Neural cell (in vitro differentiated cells): Measurements from ENCODE around the gene CPO. TPM values are rescaled to one million over a fixed set of nuclear protein-coding genes. Genes with fewer than 3 reads are reported as not detected.
"Not testable (repeated sequence)": the region's sequence is repeated elsewhere in the genome, so short reads cannot be mapped to it uniquely, and the experiment has no call there.

ENCODE experiments used
- H2AFZ ChIP-seq: fragments of 200-600, 300-800 bp; sonication (generic), shearing (Covaris generic); 2 replicates; pipeline ENCODE4 v1.6.0; 2014; ENCODE audit warnings: low read depth, mild to moderate bottlenecking, antibody characterized with exemption, low read length, moderate library complexity
- H3F3A ChIP-seq: fragments of 200-600 bp; shearing (Covaris generic); 2 replicates; pipeline ENCODE4 v1.6.1; 2016; ENCODE audit warnings: mild to moderate bottlenecking, moderate library complexity, mixed read lengths, antibody characterized with exemption, low read length; ENCODE audit not compliant: insufficient read depth, poor library complexity, severe bottlenecking
- H3K27ac ChIP-seq: fragments of 200-600, 300-800 bp; sonication (generic), shearing (Covaris generic); 2 replicates; pipeline ENCODE4 v1.5.1; 2014; ENCODE audit warnings: mild to moderate bottlenecking, low read length, moderate library complexity
- H3K27me3 ChIP-seq: fragments of 300-800, 200-600 bp; sonication (generic), shearing (Covaris generic); 2 replicates; pipeline ENCODE4 v1.6.0; 2014; ENCODE audit warnings: mild to moderate bottlenecking, low read depth, low read length, moderate library complexity; ENCODE audit not compliant: insufficient read depth
- H3K36me3 ChIP-seq: fragments of 300-800, 200-600 bp; sonication (generic), shearing (Covaris generic); 2 replicates; pipeline ENCODE4 v1.5.1; 2014; ENCODE audit warnings: mild to moderate bottlenecking, antibody characterized with exemption, low read length, moderate library complexity; ENCODE audit not compliant: insufficient read depth
- H3K4me2 ChIP-seq: fragments of 300-800, 200-600 bp; sonication (generic), shearing (Covaris generic); 2 replicates; pipeline ENCODE4 v1.6.0; 2014; ENCODE audit warnings: mild to moderate bottlenecking, low read length
- H3K4me3 ChIP-seq: fragments of 300-800, 200-600 bp; sonication (generic), shearing (Covaris generic); 2 replicates; pipeline ENCODE4 v1.5.1; 2014; ENCODE audit warnings: mild to moderate bottlenecking, low read length, moderate library complexity
- H3K79me2 ChIP-seq: fragments of 200-600 bp; shearing (Covaris generic); replicated peaks from 2 replicates; pipeline ENCODE4 v1.6.0; 2014; ENCODE audit warnings: mild to moderate bottlenecking, low read length, moderate library complexity; ENCODE audit not compliant: insufficient read depth
- H3K9ac ChIP-seq: fragments of 300-800, 200-600 bp; sonication (generic), shearing (Covaris generic); 2 replicates; pipeline ENCODE4 v1.6.1; 2016; ENCODE audit warnings: mild to moderate bottlenecking, low read length, mixed read lengths
- H3K9me2 ChIP-seq: fragments of 200-600 bp; shearing (Covaris generic); 2 replicates; pipeline ENCODE4 v1.6.1; 2016; ENCODE audit warnings: mild to moderate bottlenecking, low read length, mixed read lengths; ENCODE audit not compliant: insufficient read depth
- H3K9me3 ChIP-seq: fragments of 200-600, 300-800 bp; sonication (generic), shearing (Covaris generic); 2 replicates; pipeline ENCODE4 v1.6.1; 2016; ENCODE audit warnings: mild to moderate bottlenecking, mixed run types, low read length, moderate library complexity, mixed read lengths
- H4K20me1 ChIP-seq: fragments of 200-600 bp; shearing (Covaris generic); 2 replicates; pipeline ENCODE4 v1.6.1; 2016; ENCODE audit warnings: mild to moderate bottlenecking, mixed run types; ENCODE audit not compliant: insufficient read depth
- CTCF ChIP-seq: fragments of 450-650 bp; IDR thresholded peaks from 2 replicates; pipeline ENCODE4 v1.5.1; 2014; ENCODE audit warnings: antibody characterized with exemption, mild to moderate bottlenecking, moderate library complexity; ENCODE audit not compliant: poor library complexity, severe bottlenecking
- EP300 ChIP-seq: fragments of 450-650 bp; conservative IDR thresholded peaks from 2 replicates; pipeline ENCODE4 v1.6.1; 2014; ENCODE audit warnings: antibody characterized with exemption, mild to moderate bottlenecking, moderate library complexity; ENCODE audit not compliant: poor library complexity, severe bottlenecking
- EZH2 ChIP-seq: fragments of 200-600, 300-800 bp; shearing (Covaris generic), sonication (generic); IDR thresholded peaks from 2 replicates; pipeline ENCODE4 v1.6.1; 2014; ENCODE audit warnings: antibody characterized with exemption, low read length, borderline replicate concordance, mild to moderate bottlenecking; ENCODE audit not compliant: insufficient read depth, poor library complexity, severe bottlenecking
- MXI1 ChIP-seq: fragments of 450-650 bp; conservative IDR thresholded peaks from 2 replicates; pipeline ENCODE4 v1.6.1; 2014; ENCODE audit warnings: antibody characterized with exemption, mild to moderate bottlenecking; ENCODE audit not compliant: poor library complexity, severe bottlenecking
- POLR2AphosphoS5 ChIP-seq: IDR thresholded peaks from 2 replicates; pipeline ENCODE4 v1.6.1; 2012
- RAD21 ChIP-seq: fragments of 450-650 bp; conservative IDR thresholded peaks from 2 replicates; pipeline ENCODE4 v1.6.1; 2014; ENCODE audit warnings: antibody characterized with exemption, mild to moderate bottlenecking, moderate library complexity
- SMC3 ChIP-seq: fragments of 450-650 bp; conservative IDR thresholded peaks from 2 replicates; pipeline ENCODE4 v1.6.1; 2014; ENCODE audit warnings: antibody characterized with exemption, mild to moderate bottlenecking, moderate library complexity; ENCODE audit not compliant: poor library complexity
- TAF1 ChIP-seq: IDR thresholded peaks from 2 replicates; pipeline ENCODE4 v1.6.1; 2012; ENCODE audit warnings: low read depth
- polyA plus RNA-seq: library from polyadenylated mRNA; depleted of rRNA; stranded (reverse); fragments of >200 nt; gene quantifications from 2 replicates; pipeline ENCODE4 v1.2.3, GENCODE V29; 2014
- TF ChIP-seq, protein P1 (sequence below): IDR thresholded peaks from 2 replicates; pipeline ENCODE4 v1.6.1; 2012; ENCODE audit warnings: borderline replicate concordance

The CPO gene
- polyA plus RNA-seq, 1 donor from 2014 or later = 1.2 TPM

GRCh38 chr2:206940546-206940945 is 1.2 kb downstream of the CPO start:
- Histone ChIP-seq H4K20me1 (no peaks in the 10 kb centered on the region), H2AFZ (no peak overlapping the region), H3K79me2 (no peaks in the 10 kb centered on the region), H3K4me3 (no peak overlapping the region), H3K9me2 (no peaks in the 10 kb centered on the region), H3F3A (no peaks in the 10 kb centered on the region), H3K27me3 (no peaks in the 10 kb centered on the region), H3K4me2 (no peak overlapping the region), H3K27ac (no peak overlapping the region), H3K9me3 (no peaks in the 10 kb centered on the region), H3K36me3 (no peaks in the 10 kb centered on the region), H3K9ac (no peak overlapping the region)
- TF ChIP-seq TAF1 (no peak), RAD21 (no peak), EZH2 (no peak)

GRCh38 chr2:206942592-206943478 is 3.5 kb downstream of the CPO start:
- no peaks in the 10 kb centered on the region for H3K79me2 ChIP-seq

DNA sequence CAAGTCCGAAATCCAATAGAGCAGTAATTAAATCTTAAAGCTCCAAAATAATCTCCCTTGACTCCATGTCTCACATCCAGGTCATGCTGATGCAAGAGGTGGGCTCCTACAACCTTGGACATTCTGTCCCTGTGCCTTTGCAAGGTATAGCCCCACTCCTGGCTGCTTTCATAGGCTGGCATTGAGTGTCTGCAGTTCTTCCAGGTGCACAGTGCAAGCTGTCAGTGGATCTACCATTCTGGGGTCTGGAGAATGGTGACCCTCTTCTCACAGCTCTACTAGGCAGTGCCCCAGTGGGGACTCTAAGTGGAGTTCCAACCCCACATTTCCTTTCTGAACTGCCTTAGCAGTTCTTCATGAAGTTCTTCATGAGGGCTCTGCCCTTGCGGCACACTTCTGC is 14.1 kb downstream of the CPO start:
- not testable (repeated sequence) for H3K9me2 ChIP-seq, H3K36me3 ChIP-seq, H3K79me2 ChIP-seq, H2AFZ ChIP-seq, H3K4me3 ChIP-seq, H3F3A ChIP-seq, H3K9me3 ChIP-seq, H4K20me1 ChIP-seq, H3K9ac ChIP-seq, H3K4me2 ChIP-seq, H3K27ac ChIP-seq, H3K27me3 ChIP-seq

More at GRCh38 chr2:206942592-206943478, 3.5 kb downstream of the CPO start:
- no peak for TF ChIP-seq CTCF
- no peak for TF ChIP-seq TAF1
- TF ChIP-seq SMC3 = no peak
- TF ChIP-seq EZH2 = no peak
- TF ChIP-seq, protein P1, sequence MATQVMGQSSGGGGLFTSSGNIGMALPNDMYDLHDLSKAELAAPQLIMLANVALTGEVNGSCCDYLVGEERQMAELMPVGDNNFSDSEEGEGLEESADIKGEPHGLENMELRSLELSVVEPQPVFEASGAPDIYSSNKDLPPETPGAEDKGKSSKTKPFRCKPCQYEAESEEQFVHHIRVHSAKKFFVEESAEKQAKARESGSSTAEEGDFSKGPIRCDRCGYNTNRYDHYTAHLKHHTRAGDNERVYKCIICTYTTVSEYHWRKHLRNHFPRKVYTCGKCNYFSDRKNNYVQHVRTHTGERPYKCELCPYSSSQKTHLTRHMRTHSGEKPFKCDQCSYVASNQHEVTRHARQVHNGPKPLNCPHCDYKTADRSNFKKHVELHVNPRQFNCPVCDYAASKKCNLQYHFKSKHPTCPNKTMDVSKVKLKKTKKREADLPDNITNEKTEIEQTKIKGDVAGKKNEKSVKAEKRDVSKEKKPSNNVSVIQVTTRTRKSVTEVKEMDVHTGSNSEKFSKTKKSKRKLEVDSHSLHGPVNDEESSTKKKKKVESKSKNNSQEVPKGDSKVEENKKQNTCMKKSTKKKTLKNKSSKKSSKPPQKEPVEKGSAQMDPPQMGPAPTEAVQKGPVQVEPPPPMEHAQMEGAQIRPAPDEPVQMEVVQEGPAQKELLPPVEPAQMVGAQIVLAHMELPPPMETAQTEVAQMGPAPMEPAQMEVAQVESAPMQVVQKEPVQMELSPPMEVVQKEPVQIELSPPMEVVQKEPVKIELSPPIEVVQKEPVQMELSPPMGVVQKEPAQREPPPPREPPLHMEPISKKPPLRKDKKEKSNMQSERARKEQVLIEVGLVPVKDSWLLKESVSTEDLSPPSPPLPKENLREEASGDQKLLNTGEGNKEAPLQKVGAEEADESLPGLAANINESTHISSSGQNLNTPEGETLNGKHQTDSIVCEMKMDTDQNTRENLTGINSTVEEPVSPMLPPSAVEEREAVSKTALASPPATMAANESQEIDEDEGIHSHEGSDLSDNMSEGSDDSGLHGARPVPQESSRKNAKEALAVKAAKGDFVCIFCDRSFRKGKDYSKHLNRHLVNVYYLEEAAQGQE = no peak
- TF ChIP-seq EP300 = no peak
- no peak for TF ChIP-seq RAD21
- no peak for TF ChIP-seq MXI1
- TF ChIP-seq POLR2AphosphoS5 = no peak
- Histone ChIP-seq H3F3A (no peaks in the 10 kb centered on the region), H3K9ac (no peak overlapping the region), H3K27me3 (no peaks in the 10 kb centered on the region), H3K36me3 (no peaks in the 10 kb centered on the region), H3K27ac (no peak overlapping the region), H3K9me3 (no peaks in the 10 kb centered on the region), H3K4me2 (no peak overlapping the region), H4K20me1 (no peaks in the 10 kb centered on the region), H3K9me2 (no peaks in the 10 kb centered on the region), H2AFZ (no peak overlapping the region), H3K4me3 (no peak overlapping the region)
